ENCODE results near the gene KRTAP9-9.
A peak's percentile ranks its signal among the peaks of the same experiment; 100 is the strongest.
"Not testable (repeated sequence)": the region's sequence is repeated elsewhere in the genome, so short reads cannot be mapped to it uniquely, and the experiment has no call there.

Gene KRTAP9-9

DNA sequence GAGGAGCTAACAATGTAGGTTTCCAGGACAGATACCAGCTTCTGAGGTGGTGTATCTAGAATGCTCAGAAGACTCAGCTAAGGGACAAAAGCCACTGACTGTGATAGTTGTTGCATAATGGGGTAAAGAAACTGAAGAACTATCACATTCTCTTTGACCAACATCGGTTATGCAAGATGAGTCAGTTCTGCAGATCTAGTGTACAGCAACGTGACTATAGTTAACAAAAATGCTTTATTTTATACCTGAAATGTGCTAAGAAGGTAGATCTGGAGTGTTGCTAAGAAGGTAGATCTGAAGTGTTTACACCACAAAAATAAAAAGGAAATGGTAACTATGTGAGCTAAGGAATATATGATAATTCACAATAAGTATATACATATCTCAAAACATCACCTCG is 12.5 kb downstream of the KRTAP9-9 start:
- no peak for DNase-seq

DNA sequence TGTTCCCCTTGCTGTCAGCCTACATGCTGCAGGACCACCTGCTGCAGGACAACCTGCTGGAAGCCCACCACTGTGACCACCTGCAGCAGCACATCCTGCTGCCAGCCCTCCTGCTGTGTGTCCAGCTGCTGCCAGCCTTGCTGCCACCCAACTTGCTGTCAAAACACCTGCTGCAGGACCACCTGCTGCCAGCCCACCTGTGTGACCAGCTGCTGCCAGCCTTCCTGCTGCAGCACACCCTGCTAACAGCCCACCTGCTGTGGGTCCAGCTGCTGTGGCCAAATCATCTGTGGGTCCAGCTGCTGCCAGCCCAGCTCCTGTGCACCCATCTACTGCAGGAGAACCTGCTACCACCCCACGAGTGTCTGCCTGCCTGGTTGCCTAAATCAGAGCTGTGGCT is 16.1 kb downstream of the KRTAP9-9 start:
- not testable (repeated sequence) for DNase-seq

DNA sequence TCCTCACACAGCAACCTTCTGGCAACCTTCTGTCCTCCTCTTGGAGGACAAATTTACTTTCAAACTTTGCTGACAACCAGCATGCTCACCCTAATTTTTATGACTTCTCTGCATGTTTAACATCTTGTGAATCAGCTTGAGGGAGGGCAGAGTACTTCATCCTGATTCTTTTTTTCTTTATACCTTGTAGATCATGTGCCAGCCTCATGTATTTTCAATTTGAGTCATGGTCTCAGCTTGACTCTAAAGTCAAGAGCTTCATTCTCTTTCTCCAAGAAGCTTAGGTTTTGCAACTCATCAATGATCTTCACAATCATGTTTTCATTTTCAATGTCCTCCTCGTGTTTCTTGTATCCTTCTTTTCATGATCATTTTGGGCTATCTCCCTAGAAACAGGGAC is 16.7 kb downstream of the KRTAP9-9 start:
- DNase-seq = no peak

DNA sequence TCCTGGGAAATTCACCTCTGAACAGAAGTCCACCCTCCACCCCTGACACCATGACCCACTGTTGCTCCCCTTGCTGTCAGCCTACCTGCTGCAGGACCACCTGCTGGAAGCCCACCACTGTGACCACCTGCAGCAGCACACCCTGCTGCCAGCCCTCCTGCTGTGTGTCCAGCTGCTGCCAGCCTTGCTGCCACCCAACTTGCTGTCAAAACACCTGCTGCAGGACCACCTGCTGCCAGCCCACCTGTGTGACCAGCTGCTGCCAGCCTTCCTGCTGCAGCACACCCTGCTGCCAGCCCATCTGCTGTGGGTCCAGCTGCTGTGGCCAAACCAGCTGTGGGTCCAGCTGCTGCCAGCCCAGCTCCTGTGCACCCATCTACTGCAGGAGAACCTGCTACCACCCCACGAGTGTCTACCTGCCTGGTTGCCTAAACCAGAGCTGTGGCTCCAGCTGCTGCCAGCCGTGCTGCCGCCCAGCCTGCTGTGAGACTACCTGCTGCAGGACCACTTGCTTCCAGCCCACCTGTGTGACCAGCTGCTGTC is 20.5 kb downstream of the KRTAP9-9 start, which contains the start of gene KRTAP9-7:
Gene KRTAP9-7, plus strand, starts transcription at position 51 of the 543 bp plus-strand sequence. Its CDS starts 0 bp downstream, at position 51.
- not testable (repeated sequence) for DNase-seq

DNA sequence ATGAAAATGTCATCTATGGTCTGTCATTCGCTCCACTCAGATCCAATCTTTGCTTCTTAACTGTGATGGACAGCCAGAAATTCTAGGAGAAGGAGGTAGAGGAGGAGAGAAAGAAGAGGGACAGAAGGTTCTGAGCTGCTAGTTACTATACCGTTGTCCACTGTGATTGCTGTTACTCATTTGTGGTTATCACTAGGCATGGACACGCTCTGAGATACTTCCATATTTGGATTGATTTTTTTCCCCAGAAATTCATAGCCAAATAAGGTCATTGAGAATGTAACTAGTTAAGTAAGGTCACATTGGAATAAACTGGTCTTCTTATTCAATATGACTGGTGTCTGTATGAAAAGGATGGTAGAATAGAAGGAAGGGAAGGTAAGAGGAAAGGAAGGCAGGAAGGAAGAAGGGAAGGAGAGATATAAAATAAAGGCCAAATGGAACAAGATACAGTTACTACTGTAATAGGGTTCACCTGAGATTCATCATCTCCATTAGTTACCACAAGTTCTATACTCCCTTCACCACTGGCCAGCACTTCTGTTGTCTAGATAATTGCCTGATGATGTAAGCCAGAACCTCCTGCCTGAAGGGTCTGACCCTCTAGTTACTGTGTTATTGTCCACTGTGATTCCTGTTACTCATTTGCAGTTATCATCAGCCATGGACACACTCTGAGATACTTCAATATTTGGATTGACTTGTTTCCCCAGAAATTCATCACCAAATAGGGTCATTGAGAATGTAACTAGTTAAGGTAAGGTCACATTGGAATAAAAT is 23.2 kb downstream of the KRTAP9-9 start:
- DNase-seq = no peak

DNA sequence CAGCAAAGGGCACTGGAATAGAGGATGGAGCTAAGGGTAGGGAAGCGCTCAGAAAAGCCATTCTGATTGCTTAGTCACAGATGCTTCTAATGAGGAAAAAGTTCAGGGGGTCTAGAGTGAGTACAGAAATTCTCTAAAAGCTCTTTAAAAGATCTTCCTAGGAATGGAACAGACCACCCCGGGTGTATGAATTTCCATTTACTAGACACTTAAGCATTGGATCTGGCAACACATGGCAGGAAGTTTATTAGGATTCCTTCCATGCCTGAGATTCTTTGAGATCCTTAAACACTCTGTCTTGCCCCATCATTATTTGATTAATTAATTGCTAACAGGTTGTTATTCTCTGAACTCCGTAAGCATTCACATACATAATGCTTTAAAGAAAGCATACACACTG is 28.9 kb downstream of the KRTAP9-9 start:
- peak; percentile 66 for DNase-seq

DNA sequence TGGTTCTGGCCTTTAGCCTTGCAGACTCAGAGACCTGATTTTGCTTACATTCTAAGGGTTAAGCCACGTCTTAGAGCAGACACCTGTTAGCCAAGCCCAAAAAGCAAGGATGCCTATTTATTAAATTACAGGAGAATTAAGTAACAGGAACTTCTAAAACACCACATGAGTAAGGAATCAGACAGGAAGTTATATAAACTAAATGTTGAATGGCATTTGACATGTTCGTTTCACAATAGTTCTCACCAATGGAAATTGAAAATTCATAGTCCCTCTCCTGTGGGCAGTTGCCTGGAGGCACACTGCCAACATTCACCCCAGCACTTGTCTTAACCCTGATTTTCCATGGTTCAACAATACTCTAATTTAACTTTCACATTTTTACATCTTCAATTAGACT is 29.4 kb downstream of the KRTAP9-9 start:
- no peak for DNase-seq

DNA sequence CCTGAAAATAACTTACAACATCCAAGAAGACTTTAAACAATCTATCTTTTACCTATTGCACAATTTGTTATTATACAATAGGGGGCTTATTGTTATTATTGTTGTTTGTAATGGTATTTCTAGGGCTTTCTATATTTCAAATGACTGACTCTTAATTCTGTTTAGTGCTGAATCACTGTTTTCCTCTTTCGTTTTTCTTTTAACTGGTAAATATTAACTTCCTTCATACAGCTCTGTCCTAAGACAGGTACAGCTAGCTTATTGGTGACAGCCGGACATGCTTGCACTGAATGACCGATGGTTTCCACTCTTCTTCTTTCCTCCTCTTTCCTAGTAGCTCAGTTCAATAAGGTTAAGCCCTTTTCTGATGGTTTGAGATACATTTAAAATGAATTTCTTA is 31.9 kb downstream of the KRTAP9-9 start:
- no peak for DNase-seq

DNA sequence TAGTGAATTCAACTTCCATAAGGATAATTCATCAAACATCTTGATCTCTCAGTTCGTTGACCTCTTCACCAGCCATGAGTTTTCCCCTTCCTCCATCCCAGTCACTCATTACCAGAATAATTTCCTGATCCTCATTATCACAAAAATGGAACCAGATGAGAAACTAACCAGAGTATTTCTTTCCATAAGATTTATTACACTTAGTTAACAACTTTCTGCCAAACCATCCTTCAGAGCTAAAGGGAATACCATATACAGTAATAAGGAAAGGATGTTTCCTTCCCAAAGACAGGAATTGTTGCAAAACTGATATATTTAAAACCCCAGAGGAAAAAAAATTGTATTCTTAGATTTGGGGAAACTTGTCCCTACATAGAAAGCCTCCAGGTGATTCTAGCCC is 38.8 kb downstream of the KRTAP9-9 start:
- DNase-seq = no peak

DNA sequence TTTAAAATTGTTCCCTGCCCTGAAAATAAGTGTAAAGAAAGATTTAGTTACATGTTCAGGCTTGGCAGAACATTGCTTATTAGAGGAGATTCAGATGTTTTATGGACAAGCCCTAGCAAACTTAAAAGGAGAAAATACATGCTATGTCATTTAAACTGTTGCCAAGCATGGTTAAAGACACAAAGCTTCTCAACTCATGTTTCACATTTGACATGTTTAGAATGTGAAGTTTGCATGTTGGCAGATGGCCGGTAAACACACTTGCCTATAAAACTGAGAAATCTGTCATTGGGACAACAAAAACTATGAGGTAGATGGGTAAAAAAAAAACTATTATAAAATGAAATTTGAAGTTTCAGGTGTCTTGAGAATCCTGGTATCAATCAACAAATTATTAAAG is 41.7 kb downstream of the KRTAP9-9 start:
- no peak for DNase-seq

DNA sequence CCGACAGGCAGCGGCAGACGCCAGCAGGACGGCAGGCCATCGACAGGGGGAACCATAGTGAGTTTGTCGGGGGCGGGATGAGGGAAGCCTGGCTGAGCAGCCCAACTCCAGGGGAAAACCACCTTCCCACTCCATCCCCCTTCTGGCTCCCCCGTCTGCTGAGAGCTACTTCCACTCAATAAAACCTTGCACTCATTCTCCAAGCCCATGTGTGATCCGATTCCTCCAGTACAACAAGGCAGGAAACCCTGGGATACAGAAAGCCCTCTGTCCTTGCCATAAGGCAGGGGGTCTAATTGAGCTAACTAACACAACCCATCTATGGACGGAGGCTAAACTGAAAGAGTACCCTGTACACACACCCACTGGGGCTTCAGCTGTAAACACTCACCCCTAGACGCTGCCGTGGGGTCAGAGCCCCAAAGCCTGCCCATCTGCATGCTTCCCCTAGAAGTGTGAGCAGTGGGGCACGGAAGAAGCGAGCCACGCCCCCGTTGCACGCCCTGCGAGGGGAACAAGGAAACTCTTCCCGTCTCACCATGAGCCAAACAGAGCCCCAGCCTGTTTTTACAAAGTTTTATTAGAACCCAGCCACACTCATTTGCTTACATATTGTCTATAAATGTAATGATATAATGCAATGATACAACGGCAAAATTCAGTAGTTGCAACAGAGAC is 43.4 kb downstream of the KRTAP9-9 start:
- no peak for DNase-seq

DNA sequence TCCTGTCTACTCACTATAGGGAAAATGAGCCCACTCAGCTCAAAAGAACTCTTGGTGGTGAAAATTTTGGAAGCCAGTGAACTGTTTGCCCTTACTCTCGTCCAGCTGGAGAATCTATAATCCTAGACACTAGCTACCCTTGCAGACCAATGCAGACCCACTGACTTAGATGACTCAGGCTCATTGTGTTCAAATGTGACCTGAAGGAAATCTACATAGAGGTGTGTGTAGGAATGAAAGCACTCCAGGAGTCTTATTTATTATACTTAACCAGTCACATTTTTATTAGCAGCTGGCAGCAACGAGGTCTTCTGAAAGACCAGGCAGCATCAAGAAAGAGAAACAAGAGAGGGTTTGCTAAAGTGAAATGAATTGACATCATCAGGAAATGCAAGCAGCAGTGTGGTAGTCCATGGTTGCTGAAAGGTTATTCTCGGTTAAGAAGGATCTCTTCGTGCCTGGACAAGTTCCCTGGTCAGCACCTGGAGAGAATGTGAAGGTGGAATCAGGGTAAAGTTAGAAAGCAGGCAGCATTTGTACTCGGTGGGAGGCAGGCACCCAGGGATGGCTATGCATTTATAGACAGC is 46.1 kb downstream of the KRTAP9-9 start:
- DNase-seq = no peak

DNA sequence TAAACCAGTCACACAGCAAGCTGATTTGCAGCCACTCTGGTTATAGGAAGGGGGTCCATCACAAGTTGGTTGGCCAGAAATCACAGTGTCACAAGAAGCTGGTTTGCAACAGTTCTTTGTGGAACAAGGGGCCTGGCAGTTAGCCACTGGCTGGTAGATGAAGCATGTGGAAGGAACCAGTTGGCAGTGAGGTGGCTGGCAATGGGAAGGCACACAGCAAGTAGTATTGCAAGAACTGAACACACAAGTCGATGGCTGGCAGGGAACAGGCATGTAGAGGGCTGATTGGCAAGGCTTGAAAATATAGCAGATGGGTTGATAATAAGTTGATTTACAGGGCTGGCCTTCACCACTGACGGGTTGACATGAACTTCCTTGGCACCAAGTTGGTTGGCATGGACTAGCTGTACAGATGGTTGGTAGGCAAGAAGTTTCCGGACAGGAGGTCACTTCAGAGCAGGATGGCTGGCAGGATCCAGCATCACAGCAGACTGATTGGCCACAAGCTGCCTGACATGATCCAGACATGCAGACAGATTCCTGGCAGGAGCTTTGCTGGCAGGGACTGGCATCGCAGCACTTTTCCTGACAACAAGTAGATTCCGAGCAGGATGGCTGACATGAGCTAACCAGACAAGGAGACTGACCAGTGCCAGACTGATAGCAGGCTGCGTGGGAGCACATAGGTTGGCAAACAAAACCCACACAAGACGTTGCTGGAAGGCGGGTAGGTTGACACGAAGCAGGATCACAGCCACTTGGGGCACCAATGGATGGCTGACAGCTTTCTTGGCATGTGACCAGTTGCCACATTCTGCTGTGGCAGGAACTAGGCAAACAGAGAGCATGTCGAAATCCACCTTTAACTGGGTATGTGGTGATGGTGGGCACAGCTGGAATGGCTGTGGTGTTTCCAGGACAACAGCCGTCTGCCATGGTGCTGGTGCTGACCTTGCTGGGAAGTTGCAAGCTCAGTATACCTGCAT is 47.0 kb downstream of the KRTAP9-9 start, which contains the start of gene KRTAP29-1:
Gene KRTAP29-1, minus strand, starts transcription at position 936 of the 986 bp plus-strand sequence. Its CDS starts 0 bp downstream, at position 936.
- no peak for DNase-seq

DNA sequence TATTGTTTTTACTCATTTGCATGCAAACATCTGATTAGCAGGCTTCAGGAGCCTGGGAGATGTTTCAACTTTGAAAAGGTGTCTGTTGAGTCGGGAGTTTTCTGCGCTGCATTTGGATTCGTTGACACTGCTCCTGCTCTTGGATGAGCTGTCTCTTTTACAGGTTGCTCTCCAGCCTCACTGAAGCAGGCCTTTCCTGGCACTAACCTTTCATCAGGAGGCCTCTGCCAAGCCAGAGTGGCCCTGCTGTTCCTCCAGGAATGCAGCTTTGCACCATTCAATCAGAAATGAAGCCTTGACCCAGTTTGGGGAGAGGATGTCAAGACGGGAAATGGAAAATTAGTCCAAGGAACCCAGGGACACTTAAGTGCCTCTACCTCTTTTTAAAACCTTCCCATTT is 47.8 kb downstream of the KRTAP9-9 start:
- DNase-seq = no peak

DNA sequence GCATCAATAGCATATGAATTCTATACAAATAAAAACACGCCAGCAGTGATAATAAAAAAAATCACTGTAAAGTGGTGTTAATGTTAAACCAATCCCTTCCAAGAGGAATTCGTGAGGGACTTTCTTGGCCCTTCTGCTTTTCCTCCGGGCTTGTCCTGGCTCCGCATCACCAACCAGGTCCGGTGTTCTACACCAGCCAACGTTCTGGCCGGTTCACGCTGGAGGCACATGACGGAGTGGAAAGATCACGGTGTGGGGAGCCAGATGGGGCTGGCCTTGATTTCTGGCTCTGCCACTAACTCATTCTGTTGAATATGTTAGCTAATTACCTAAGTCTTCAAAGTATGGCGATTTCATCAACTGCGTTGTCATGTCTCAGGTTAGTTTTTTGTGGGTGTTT is 48.9 kb downstream of the KRTAP9-9 start:
- DNase-seq = no peak

All from islet precursor cell (in vitro differentiated cells).